Type B pancreatic cell (in vitro differentiated cells): ENCODE measurements around the gene ZBTB12. TPM values are rescaled to one million over a fixed set of nuclear protein-coding genes. Genes with fewer than 3 reads are reported as not detected.

Experiments used
- DNase-seq: peaks from one replicate; pipeline ENCODE4 v3.0.0; 2021; ENCODE audit warnings: mixed read lengths; ENCODE audit not compliant: unreplicated experiment; ENCODE audit errors: extremely low spot score
- H3K27ac Mint-ChIP-seq: 2 replicates; pipeline ENCODE4 v1.8.0; 2021; ENCODE audit warnings: mild to moderate bottlenecking, mixed read lengths
- H3K27me3 Mint-ChIP-seq: 2 replicates; pipeline ENCODE4 v1.8.0; 2021; ENCODE audit warnings: mixed read lengths
- H3K36me3 Mint-ChIP-seq: 2 replicates; pipeline ENCODE4 v1.8.0; 2021; ENCODE audit warnings: mixed read lengths
- H3K4me1 Mint-ChIP-seq: one replicate; pipeline ENCODE4 v1.8.0; 2021; ENCODE audit warnings: mixed read lengths; ENCODE audit not compliant: unreplicated experiment
- H3K4me3 Mint-ChIP-seq: 2 replicates; pipeline ENCODE4 v1.8.0; 2021; ENCODE audit warnings: mild to moderate bottlenecking, mixed read lengths
- H3K9me3 Mint-ChIP-seq: 2 replicates; pipeline ENCODE4 v1.8.0; 2021; ENCODE audit warnings: mixed read lengths
- CTCF ChIP-seq: fragments of 200-600 bp; sonication (generic); conservative IDR thresholded peaks from 2 replicates; pipeline ENCODE4 v1.5.0; 2021; ENCODE audit warnings: antibody characterized with exemption, mild to moderate bottlenecking
- total RNA-seq: library from RNA; stranded (reverse); gene quantifications from 2 replicates; pipeline ENCODE4 v1.2.1, GENCODE V29; 2021; ENCODE audit warnings: low replicate concordance

ZBTB12 gene
- total RNA-seq, 1 donor from 2014 or later: 37.7 TPM

GRCh38 chr6:31947070-31947675 is 45.3 kb upstream of the ZBTB12 start:
- Mint-ChIP-seq H3K27me3 (peaks cover 24% of the 10 kb centered on the region), H3K4me1 (peaks cover 5% of the 10 kb centered on the region), H3K9me3 (no peaks in the 10 kb centered on the region), H3K36me3 (peaks cover 4% of the 10 kb centered on the region), H3K4me3 (no peak overlapping the region), H3K27ac (peak overlapping the region; percentile 14)
- no peak for DNase-seq
- TF ChIP-seq CTCF: no peak

GRCh38 chr6:31946370-31946885 is 44.5 kb upstream of the ZBTB12 start:
- Mint-ChIP-seq H3K4me3 (no peak overlapping the region), H3K9me3 (no peaks in the 10 kb centered on the region), H3K4me1 (peaks cover 5% of the 10 kb centered on the region), H3K36me3 (peaks cover 4% of the 10 kb centered on the region), H3K27me3 (peaks cover 26% of the 10 kb centered on the region), H3K27ac (no peak overlapping the region)
- no peak for DNase-seq
- TF ChIP-seq CTCF: no peak

GRCh38 chr6:31945507-31946369 is 43.9 kb upstream of the ZBTB12 start, which contains the start of gene CFB:
CFB (plus strand) TSS chr6:31946095; CDS start chr6:31946222, 127 bp downstream.
- peaks cover 26% of the 10 kb centered on the region for H3K27me3 Mint-ChIP-seq
- H3K4me1 Mint-ChIP-seq: peaks cover 6% of the 10 kb centered on the region
- no peaks in the 10 kb centered on the region for H3K9me3 Mint-ChIP-seq
- no peak for TF ChIP-seq CTCF
- peak within 1 kb of the TSS; percentile 81 for H3K27ac Mint-ChIP-seq
- no peak within 1 kb of the TSS for H3K4me3 Mint-ChIP-seq
- no peak for DNase-seq
- peaks cover under 1% of the 10 kb centered on the region for H3K36me3 Mint-ChIP-seq

- no peaks in the 10 kb centered on the region for H3K9me3 Mint-ChIP-seq
- no peak for DNase-seq
- peaks cover 26% of the 10 kb centered on the region for H3K27me3 Mint-ChIP-seq
- H3K36me3 Mint-ChIP-seq: no peaks in the 10 kb centered on the region
- no peak for TF ChIP-seq CTCF
- H3K4me3 Mint-ChIP-seq: no peak overlapping the region
- H3K27ac Mint-ChIP-seq: peak overlapping the region; percentile 81
- H3K4me1 Mint-ChIP-seq: peaks cover 12% of the 10 kb centered on the region
These were observed 43.2 kb upstream of the ZBTB12 start for GRCh38 chr6:31945154-31945506.

- H3K9me3 Mint-ChIP-seq: no peaks in the 10 kb centered on the region
- DNase-seq: no peak
- no peak overlapping the region for H3K4me3 Mint-ChIP-seq
- no peak overlapping the region for H3K27ac Mint-ChIP-seq
- peaks cover 12% of the 10 kb centered on the region for H3K4me1 Mint-ChIP-seq
- H3K36me3 Mint-ChIP-seq: no peaks in the 10 kb centered on the region
- peaks cover 26% of the 10 kb centered on the region for H3K27me3 Mint-ChIP-seq
- TF ChIP-seq CTCF: no peak
These were observed 41.9 kb upstream of the ZBTB12 start for GRCh38 chr6:31943742-31944141.
